ENCODE data around the gene TRABD2A. TPM values are rescaled to one million over a fixed set of nuclear protein-coding genes. Genes with fewer than 3 reads are reported as not detected.

The TRABD2A gene
- total and polyA plus RNA-seq, 9 of the 15 experiments (the other 6 are each of a cell fraction or from before 2014, with no cell fraction given), result 0.07 to 0.45 (median 0.25) TPM

DNA sequence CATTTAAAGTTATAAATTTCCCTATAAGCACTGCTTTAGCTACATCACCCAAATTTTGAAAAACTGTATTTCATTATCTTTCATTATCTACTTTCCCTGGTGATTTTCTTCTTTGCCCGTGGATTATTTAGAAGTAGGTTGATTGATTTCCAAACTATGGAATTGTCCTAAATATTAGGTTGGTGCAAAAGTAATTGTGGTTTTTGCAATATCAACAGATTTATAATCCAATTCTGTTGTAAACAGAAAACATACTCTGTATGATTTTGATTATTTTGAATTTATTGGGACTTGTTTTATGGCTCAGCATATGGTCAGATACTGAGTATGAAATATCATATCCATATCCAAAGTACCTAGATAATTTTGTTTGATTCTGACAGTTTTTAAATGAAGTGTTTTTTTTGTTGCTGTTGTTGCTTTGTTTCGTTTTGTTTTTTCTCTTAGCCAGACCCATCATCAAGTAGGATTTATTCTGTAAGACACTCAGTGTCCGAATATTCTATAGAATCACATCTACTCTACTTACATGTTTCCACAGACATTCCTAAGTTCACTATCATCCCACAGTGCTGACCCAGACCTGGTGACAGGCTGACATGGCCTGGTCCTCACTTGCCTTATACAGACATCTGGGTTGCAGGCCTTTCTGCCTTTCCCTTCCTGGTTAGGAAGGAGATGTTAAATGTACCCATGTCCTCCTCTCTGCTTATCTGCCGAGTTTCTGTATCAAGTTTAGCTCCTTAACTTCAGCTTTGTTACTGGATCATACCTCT, 2.1 kb upstream of the TRABD2A start:
- ATAC-seq (no peak), DNase-seq (ENCODE audit: extremely low read depth in 1 of 4, low spot score in 3 of 4) (no peak), FAIRE-seq (no peak)
- H3K9ac ChIP-seq (ENCODE audit: insufficient read depth in 1 of 2, low read depth in 2 of 2, low read length in 2 of 2), result no peak overlapping the region
- no peak overlapping the region for H3K4me3 ChIP-seq
- H3K79me2 ChIP-seq (ENCODE audit: control insufficient read depth, insufficient read depth, low read length), result no peaks in the 10 kb centered on the region
- in situ Hi-C loops (cut with MboI) (no loop called here), intact Hi-C loops (cut with micrococcal nuclease) (loop anchor here (1.0 to 5.0 kb wide), 2 partner anchors 42 to 386 kb away; no protein-coding TSS in a partner anchor)
- no peaks in the 10 kb centered on the region for H3K9me1 ChIP-seq (ENCODE audit: control insufficient read depth, insufficient read depth, low read length)
- H3K27ac ChIP-seq (ENCODE audit: extremely low read depth, low read depth, low read length), result no peak overlapping the region
- no peaks in the 10 kb centered on the region for H3K9me3 ChIP-seq (replicated peaks; ENCODE audit: control insufficient read depth, insufficient read depth, low read depth, low read length)
- peaks cover 35 to 36% of the 10 kb centered on the region in 2 experiments for H3K27me3 ChIP-seq (ENCODE audit: control insufficient read depth in 2 of 2, insufficient read depth in 2 of 2, low read length in 2 of 2)
- no peaks in the 10 kb centered on the region for H4K20me1 ChIP-seq (replicated peaks; ENCODE audit: control insufficient read depth, insufficient read depth, low read length)
- ChIA-PET CTCF (ENCODE audit: low intra/inter-chr PET ratio) (interaction anchor here (0.7 to 1.5 kb wide), 5 partner anchors 43 to 388 kb away, joined by 3 to 10 read pairs (median 3); no protein-coding TSS in a partner anchor), POLR2A (interaction anchor here (1.0 kb wide), 1 partner anchor 8 kb away, joined by 5 read pairs; no protein-coding TSS in a partner anchor)
- no peak overlapping the region for H2AFZ ChIP-seq (ENCODE audit: low read depth, low read length)
- H3K36me3 ChIP-seq (ENCODE audit: control insufficient read depth, insufficient read depth, low read length), result no peaks in the 10 kb centered on the region
- H3K4me2 ChIP-seq (ENCODE audit: insufficient read depth, low read length), result no peak overlapping the region
- BruUV-seq (replicated peaks), result no TSS peak
- H3K4me1 ChIP-seq (replicated peaks in 1 of 2; ENCODE audit: control insufficient read depth in 2 of 2, insufficient read depth in 2 of 2, low read length in 2 of 2), result peaks cover 0 to 13% of the 10 kb centered on the region in 2 experiments; a peak in 4 of 5 replicates
- whole genome bisulfite sequencing (ENCODE audit: insufficient coverage, low coverage, missing lambda C conversion rate), result 4% methylated on average over 4 of the region's 4 CpGs
- no peak for TF ChIP-seq JUND (IDR thresholded peaks at IDR 0.05; ENCODE audit: borderline replicate concordance, low read depth, low read length)
- TF ChIP-seq JUND (tag; IDR thresholded peaks at IDR 0.05; ENCODE audit: borderline replicate concordance, low read depth, low read length), result no peak
- TF ChIP-seq, protein P1, sequence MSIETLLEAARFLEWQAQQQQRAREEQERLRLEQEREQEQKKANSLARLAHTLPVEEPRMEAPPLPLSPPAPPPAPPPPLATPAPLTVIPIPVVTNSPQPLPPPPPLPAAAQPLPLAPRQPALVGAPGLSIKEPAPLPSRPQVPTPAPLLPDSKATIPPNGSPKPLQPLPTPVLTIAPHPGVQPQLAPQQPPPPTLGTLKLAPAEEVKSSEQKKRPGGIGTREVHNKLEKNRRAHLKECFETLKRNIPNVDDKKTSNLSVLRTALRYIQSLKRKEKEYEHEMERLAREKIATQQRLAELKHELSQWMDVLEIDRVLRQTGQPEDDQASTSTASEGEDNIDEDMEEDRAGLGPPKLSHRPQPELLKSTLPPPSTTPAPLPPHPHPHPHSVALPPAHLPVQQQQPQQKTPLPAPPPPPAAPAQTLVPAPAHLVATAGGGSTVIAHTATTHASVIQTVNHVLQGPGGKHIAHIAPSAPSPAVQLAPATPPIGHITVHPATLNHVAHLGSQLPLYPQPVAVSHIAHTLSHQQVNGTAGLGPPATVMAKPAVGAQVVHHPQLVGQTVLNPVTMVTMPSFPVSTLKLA (conservative IDR thresholded peaks at IDR 0.05), result no peak
- TF ChIP-seq, protein P2, sequence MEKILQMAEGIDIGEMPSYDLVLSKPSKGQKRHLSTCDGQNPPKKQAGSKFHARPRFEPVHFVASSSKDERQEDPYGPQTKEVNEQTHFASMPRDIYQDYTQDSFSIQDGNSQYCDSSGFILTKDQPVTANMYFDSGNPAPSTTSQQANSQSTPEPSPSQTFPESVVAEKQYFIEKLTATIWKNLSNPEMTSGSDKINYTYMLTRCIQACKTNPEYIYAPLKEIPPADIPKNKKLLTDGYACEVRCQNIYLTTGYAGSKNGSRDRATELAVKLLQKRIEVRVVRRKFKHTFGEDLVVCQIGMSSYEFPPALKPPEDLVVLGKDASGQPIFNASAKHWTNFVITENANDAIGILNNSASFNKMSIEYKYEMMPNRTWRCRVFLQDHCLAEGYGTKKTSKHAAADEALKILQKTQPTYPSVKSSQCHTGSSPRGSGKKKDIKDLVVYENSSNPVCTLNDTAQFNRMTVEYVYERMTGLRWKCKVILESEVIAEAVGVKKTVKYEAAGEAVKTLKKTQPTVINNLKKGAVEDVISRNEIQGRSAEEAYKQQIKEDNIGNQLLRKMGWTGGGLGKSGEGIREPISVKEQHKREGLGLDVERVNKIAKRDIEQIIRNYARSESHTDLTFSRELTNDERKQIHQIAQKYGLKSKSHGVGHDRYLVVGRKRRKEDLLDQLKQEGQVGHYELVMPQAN (IDR thresholded peaks at IDR 0.05; ENCODE audit: borderline replicate concordance), result no peak
- TF ChIP-seq SMAD3 (CRISPR knock-in tag; conservative IDR thresholded peaks at IDR 0.05), result no peak
- TF ChIP-seq C11orf30 (IDR thresholded peaks at IDR 0.05; ENCODE audit: low read depth), result peak; percentile 32; the same call in 1 of the 2 replicates
- TF ChIP-seq, protein P3, sequence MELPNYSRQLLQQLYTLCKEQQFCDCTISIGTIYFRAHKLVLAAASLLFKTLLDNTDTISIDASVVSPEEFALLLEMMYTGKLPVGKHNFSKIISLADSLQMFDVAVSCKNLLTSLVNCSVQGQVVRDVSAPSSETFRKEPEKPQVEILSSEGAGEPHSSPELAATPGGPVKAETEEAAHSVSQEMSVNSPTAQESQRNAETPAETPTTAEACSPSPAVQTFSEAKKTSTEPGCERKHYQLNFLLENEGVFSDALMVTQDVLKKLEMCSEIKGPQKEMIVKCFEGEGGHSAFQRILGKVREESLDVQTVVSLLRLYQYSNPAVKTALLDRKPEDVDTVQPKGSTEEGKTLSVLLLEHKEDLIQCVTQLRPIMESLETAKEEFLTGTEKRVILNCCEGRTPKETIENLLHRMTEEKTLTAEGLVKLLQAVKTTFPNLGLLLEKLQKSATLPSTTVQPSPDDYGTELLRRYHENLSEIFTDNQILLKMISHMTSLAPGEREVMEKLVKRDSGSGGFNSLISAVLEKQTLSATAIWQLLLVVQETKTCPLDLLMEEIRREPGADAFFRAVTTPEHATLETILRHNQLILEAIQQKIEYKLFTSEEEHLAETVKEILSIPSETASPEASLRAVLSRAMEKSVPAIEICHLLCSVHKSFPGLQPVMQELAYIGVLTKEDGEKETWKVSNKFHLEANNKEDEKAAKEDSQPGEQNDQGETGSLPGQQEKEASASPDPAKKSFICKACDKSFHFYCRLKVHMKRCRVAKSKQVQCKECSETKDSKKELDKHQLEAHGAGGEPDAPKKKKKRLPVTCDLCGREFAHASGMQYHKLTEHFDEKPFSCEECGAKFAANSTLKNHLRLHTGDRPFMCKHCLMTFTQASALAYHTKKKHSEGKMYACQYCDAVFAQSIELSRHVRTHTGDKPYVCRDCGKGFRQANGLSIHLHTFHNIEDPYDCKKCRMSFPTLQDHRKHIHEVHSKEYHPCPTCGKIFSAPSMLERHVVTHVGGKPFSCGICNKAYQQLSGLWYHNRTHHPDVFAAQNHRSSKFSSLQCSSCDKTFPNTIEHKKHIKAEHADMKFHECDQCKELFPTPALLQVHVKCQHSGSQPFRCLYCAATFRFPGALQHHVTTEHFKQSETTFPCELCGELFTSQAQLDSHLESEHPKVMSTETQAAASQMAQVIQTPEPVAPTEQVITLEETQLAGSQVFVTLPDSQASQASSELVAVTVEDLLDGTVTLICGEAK (IDR thresholded peaks at IDR 0.05), result no peak
- TF ChIP-seq, protein P3 (CRISPR knock-in tag; IDR thresholded peaks at IDR 0.05), result no peak
